WTC11 (cell line): ENCODE data around the gene SNX10. TPM values are rescaled to one million over a fixed set of nuclear protein-coding genes. Genes with fewer than 3 reads are reported as not detected.

ENCODE experiments used
- ATAC-seq: fragments of 200-7000 bp; cut with Tn5 transposase; 2 replicates; pipeline ENCODE4 v1.10.0; 2021; ENCODE audit warnings: mild to moderate bottlenecking, moderate library complexity
- CTCF ChIA-PET: fragments of 300-600 bp; sonication (Branson Sonifier 250); formaldehyde crosslinking; loops from one replicate; lab custom pipeline; 2021; ENCODE audit warnings: antibody characterized with exemption; lab: Charles Lee
- POLR2A ChIA-PET: fragments of 350-600 bp; sonication (Branson Sonifier 250); formaldehyde crosslinking; loops from one replicate; lab custom pipeline; 2021; ENCODE audit warnings: antibody characterized with exemption; lab: Charles Lee
- DNase-seq: peaks from one replicate; pipeline ENCODE4 v3.0.0; 2021; ENCODE audit warnings: low spot score
- H3K27ac Mint-ChIP-seq: 2 replicates; pipeline ENCODE4 v1.8.0; 2021; ENCODE audit warnings: mixed read lengths
- H3K27me3 Mint-ChIP-seq: 2 replicates; pipeline ENCODE4 v1.8.0; 2021; ENCODE audit warnings: low read depth, mild to moderate bottlenecking, moderate library complexity, mixed read lengths
- H3K36me3 Mint-ChIP-seq: 2 replicates; pipeline ENCODE4 v1.8.0; 2021; ENCODE audit warnings: mixed read lengths
- H3K4me1 Mint-ChIP-seq: 2 replicates; pipeline ENCODE4 v1.8.0; 2022; ENCODE audit warnings: mixed read lengths
- H3K4me3 Mint-ChIP-seq: 2 replicates; pipeline ENCODE4 v1.8.0; 2021; ENCODE audit warnings: mild to moderate bottlenecking, moderate library complexity, mixed read lengths
- H3K9me3 Mint-ChIP-seq: 2 replicates; pipeline ENCODE4 v1.8.0; 2021; ENCODE audit warnings: mixed read lengths
- ATF2 ChIP-seq: sonication (generic); formaldehyde crosslinking; IDR thresholded peaks from 2 replicates; pipeline ENCODE4 v1.8.1; 2022; ENCODE audit warnings: low read depth, missing genetic modification reagents, borderline replicate concordance
- E2F1 ChIP-seq: sonication (generic); formaldehyde crosslinking; IDR thresholded peaks from 2 replicates; pipeline ENCODE4 v1.8.0; 2022; ENCODE audit warnings: mild to moderate bottlenecking, missing genetic modification reagents
- FOXJ3 ChIP-seq: sonication (generic); formaldehyde crosslinking; IDR thresholded peaks from 2 replicates; pipeline ENCODE4 v1.9.0; 2021; ENCODE audit warnings: missing genetic modification reagents, mild to moderate bottlenecking, borderline replicate concordance
- FOXP1 ChIP-seq: sonication (generic); formaldehyde crosslinking; IDR thresholded peaks from 2 replicates; pipeline ENCODE4 v1.8.0; 2022; ENCODE audit warnings: missing genetic modification reagents, mild to moderate bottlenecking, moderate library complexity, borderline replicate concordance
- FOXP4 ChIP-seq: sonication (generic); formaldehyde crosslinking; IDR thresholded peaks from 2 replicates; pipeline ENCODE4 v1.8.0; 2022; ENCODE audit warnings: mild to moderate bottlenecking, missing genetic modification reagents
- GABPB1 ChIP-seq: sonication (generic); formaldehyde crosslinking; IDR thresholded peaks from 2 replicates; pipeline ENCODE4 v1.8.1; 2023; ENCODE audit warnings: mild to moderate bottlenecking, missing genetic modification reagents
- KAT7 ChIP-seq: sonication (generic); formaldehyde crosslinking; IDR thresholded peaks from 2 replicates; pipeline ENCODE4 v1.8.1; 2023; ENCODE audit warnings: missing genetic modification reagents, mild to moderate bottlenecking, borderline replicate concordance
- OVOL2 ChIP-seq: fragments of 250-450 bp; sonication (Bioruptor Pico); IDR thresholded peaks from 2 replicates; pipeline ENCODE4 v1.9.0; 2021; ENCODE audit warnings: mild to moderate bottlenecking, borderline replicate concordance
- RELA ChIP-seq: sonication (generic); formaldehyde crosslinking; IDR thresholded peaks from 2 replicates; pipeline ENCODE4 v1.8.1; 2022; ENCODE audit warnings: missing genetic modification reagents, mild to moderate bottlenecking, borderline replicate concordance
- RORB ChIP-seq: fragments of 250-450 bp; sonication (Bioruptor Pico); IDR thresholded peaks from 2 replicates; pipeline ENCODE4 v1.9.0; 2021; ENCODE audit warnings: mild to moderate bottlenecking
- SP1 ChIP-seq: sonication (generic); formaldehyde crosslinking; conservative IDR thresholded peaks from 2 replicates; pipeline ENCODE4 v1.8.1; 2022; ENCODE audit warnings: missing genetic modification reagents
- TEAD1 ChIP-seq: sonication (generic); formaldehyde crosslinking; IDR thresholded peaks from 2 replicates; pipeline ENCODE4 v1.8.0; 2022; ENCODE audit warnings: mild to moderate bottlenecking, missing genetic modification reagents
- USF1 ChIP-seq: sonication (generic); formaldehyde crosslinking; IDR thresholded peaks from 2 replicates; pipeline ENCODE4 v1.8.0; 2022; ENCODE audit warnings: mild to moderate bottlenecking, missing genetic modification reagents
- ZNF263 ChIP-seq: sonication (generic); formaldehyde crosslinking; IDR thresholded peaks from 2 replicates; pipeline ENCODE4 v1.8.1; 2022; ENCODE audit warnings: low read depth, mild to moderate bottlenecking, moderate library complexity, missing genetic modification reagents
- ZNF512 ChIP-seq: sonication (generic); formaldehyde crosslinking; IDR thresholded peaks from 2 replicates; pipeline ENCODE4 v1.8.1; 2022; ENCODE audit warnings: missing genetic modification reagents, borderline replicate concordance
- ZNF671 ChIP-seq: fragments of 250-450 bp; sonication (Bioruptor Pico); IDR thresholded peaks from 2 replicates; pipeline ENCODE4 v1.8.0; 2021; ENCODE audit warnings: mild to moderate bottlenecking
- total RNA-seq: library from RNA; stranded (reverse); gene quantifications from 3 replicates; pipeline ENCODE4 v1.2.3, GENCODE V29; 2021

The SNX10 gene
- total RNA-seq, 1 experiment from 2014 or later = 10.8 TPM

- ATAC-seq (no peak), DNase-seq (no peak)
- no peak for TF ChIP-seq SP1 (CRISPR knock-in tag)
- ChIA-PET CTCF (interaction anchor here (1.3 kb wide), 1 partner anchor 26 kb away, joined by 3 read pairs; no protein-coding TSS in a partner anchor), POLR2A (no interaction called here)
- Mint-ChIP-seq H3K4me1 (peaks cover 23% of the 10 kb centered on the region), H3K27ac (no peak overlapping the region), H3K4me3 (no peak overlapping the region), H3K27me3 (peaks cover 9% of the 10 kb centered on the region), H3K9me3 (peaks cover 16% of the 10 kb centered on the region), H3K36me3 (peaks cover 8% of the 10 kb centered on the region; the same call in 1 of the 2 replicates)
Measured at GRCh38 chr7:26403640-26404039, 112.0 kb downstream of the SNX10 start.

- ChIA-PET CTCF (interaction anchor here (0.8 kb wide), 1 partner anchor 14 kb away, joined by 3 read pairs; no protein-coding TSS in a partner anchor), POLR2A (no interaction called here)
- Mint-ChIP-seq H3K27ac (0 out of 2 replicates have a peak overlapping the region, but pooled peaks have one; percentile 16), H3K36me3 (peaks cover 8% of the 10 kb centered on the region; the same call in 1 of the 2 replicates), H3K4me3 (no peak overlapping the region), H3K27me3 (peaks cover 5% of the 10 kb centered on the region), H3K9me3 (peaks cover 16% of the 10 kb centered on the region), H3K4me1 (peaks cover 19% of the 10 kb centered on the region)
- DNase-seq (no peak), ATAC-seq (peak; percentile 36; the same call in 1 of the 2 replicates)
- TF ChIP-seq GABPB1 (0 out of 2 replicates have a peak, but pooled peaks have one; percentile 19), FOXP4 (CRISPR knock-in tag) (peak; percentile 14; the same call in 1 of the 2 replicates), ZNF512 (no peak)
Measured at GRCh38 chr7:26404189-26404996, 112.7 kb downstream of the SNX10 start.

GRCh38 chr7:26406433-26406832 lies 114.8 kb downstream of the SNX10 start:
- ATAC-seq (no peak), DNase-seq (no peak)
- ChIA-PET POLR2A (no interaction called here), CTCF (no interaction called here)
- H3K4me1 Mint-ChIP-seq = peaks cover 14% of the 10 kb centered on the region
- TF ChIP-seq RORB (CRISPR knock-in tag) = no peak
- no peak for TF ChIP-seq KAT7 (CRISPR knock-in tag)
- no peak for TF ChIP-seq GABPB1
- TF ChIP-seq ZNF671 (CRISPR knock-in tag) = no peak
- no peak for TF ChIP-seq ATF2 (CRISPR knock-in tag)
- TF ChIP-seq TEAD1 (CRISPR knock-in tag) = no peak
- no peak for TF ChIP-seq RELA
- TF ChIP-seq FOXP1 = no peak
- TF ChIP-seq E2F1 = no peak
- TF ChIP-seq FOXJ3 (CRISPR knock-in tag) = no peak
- no peak for TF ChIP-seq ZNF263 (CRISPR knock-in tag)
- no peak for TF ChIP-seq OVOL2 (CRISPR knock-in tag)
- no peak for TF ChIP-seq USF1 (CRISPR knock-in tag)
- peaks cover 16% of the 10 kb centered on the region for H3K9me3 Mint-ChIP-seq
- H3K36me3 Mint-ChIP-seq = peaks cover 8% of the 10 kb centered on the region; the same call in 1 of the 2 replicates
- H3K4me3 Mint-ChIP-seq = no peak overlapping the region
- H3K27ac Mint-ChIP-seq = no peak overlapping the region
- H3K27me3 Mint-ChIP-seq = peaks cover 4% of the 10 kb centered on the region
